Type B pancreatic cell (in vitro differentiated cells): Measurements from ENCODE around the gene ID1. TPM values are rescaled to one million over a fixed set of nuclear protein-coding genes. Genes with fewer than 3 reads are reported as not detected.
"Not testable (repeated sequence)": the region's sequence is repeated elsewhere in the genome, so short reads cannot be mapped to it uniquely, and the experiment has no call there.

Experiments
- DNase-seq: peaks from one replicate; pipeline ENCODE4 v3.0.0; 2021; ENCODE audit warnings: mixed read lengths; ENCODE audit not compliant: unreplicated experiment; ENCODE audit errors: extremely low spot score
- H3K27ac Mint-ChIP-seq: 2 replicates; pipeline ENCODE4 v1.8.0; 2021; ENCODE audit warnings: mild to moderate bottlenecking, mixed read lengths
- H3K27me3 Mint-ChIP-seq: 2 replicates; pipeline ENCODE4 v1.8.0; 2021; ENCODE audit warnings: mixed read lengths
- H3K36me3 Mint-ChIP-seq: 2 replicates; pipeline ENCODE4 v1.8.0; 2021; ENCODE audit warnings: mixed read lengths
- H3K4me1 Mint-ChIP-seq: one replicate; pipeline ENCODE4 v1.8.0; 2021; ENCODE audit warnings: mixed read lengths; ENCODE audit not compliant: unreplicated experiment
- H3K4me3 Mint-ChIP-seq: 2 replicates; pipeline ENCODE4 v1.8.0; 2021; ENCODE audit warnings: mild to moderate bottlenecking, mixed read lengths
- H3K9me3 Mint-ChIP-seq: 2 replicates; pipeline ENCODE4 v1.8.0; 2021; ENCODE audit warnings: mixed read lengths
- CTCF ChIP-seq: fragments of 200-600 bp; sonication (generic); conservative IDR thresholded peaks from 2 replicates; pipeline ENCODE4 v1.5.0; 2021; ENCODE audit warnings: antibody characterized with exemption, mild to moderate bottlenecking
- total RNA-seq: library from RNA; stranded (reverse); gene quantifications from 2 replicates; pipeline ENCODE4 v1.2.1, GENCODE V29; 2021; ENCODE audit warnings: low replicate concordance

Gene ID1
- total RNA-seq, 1 donor from 2014 or later = 472 TPM

GRCh38 chr20:31638816-31639215 is 33.7 kb downstream of the ID1 start:
- H3K27ac Mint-ChIP-seq = no peak overlapping the region
- H3K36me3 Mint-ChIP-seq = no peaks in the 10 kb centered on the region

GRCh38 chr20:31640259-31640658 is 35.2 kb downstream of the ID1 start:
- no peaks in the 10 kb centered on the region for H3K36me3 Mint-ChIP-seq
- DNase-seq = no peak
- H3K27ac Mint-ChIP-seq = peak overlapping the region; percentile 40
- TF ChIP-seq CTCF = no peak
- H3K4me1 Mint-ChIP-seq = peaks cover 7% of the 10 kb centered on the region
- H3K27me3 Mint-ChIP-seq = no peaks in the 10 kb centered on the region
- H3K4me3 Mint-ChIP-seq = no peak overlapping the region
- H3K9me3 Mint-ChIP-seq = no peaks in the 10 kb centered on the region

More at GRCh38 chr20:31638816-31639215, 33.7 kb downstream of the ID1 start:
- Mint-ChIP-seq H3K27me3 (no peaks in the 10 kb centered on the region), H3K4me1 (no peaks in the 10 kb centered on the region), H3K4me3 (no peak overlapping the region), H3K9me3 (no peaks in the 10 kb centered on the region)
- no peak for DNase-seq
- no peak for TF ChIP-seq CTCF

DNA sequence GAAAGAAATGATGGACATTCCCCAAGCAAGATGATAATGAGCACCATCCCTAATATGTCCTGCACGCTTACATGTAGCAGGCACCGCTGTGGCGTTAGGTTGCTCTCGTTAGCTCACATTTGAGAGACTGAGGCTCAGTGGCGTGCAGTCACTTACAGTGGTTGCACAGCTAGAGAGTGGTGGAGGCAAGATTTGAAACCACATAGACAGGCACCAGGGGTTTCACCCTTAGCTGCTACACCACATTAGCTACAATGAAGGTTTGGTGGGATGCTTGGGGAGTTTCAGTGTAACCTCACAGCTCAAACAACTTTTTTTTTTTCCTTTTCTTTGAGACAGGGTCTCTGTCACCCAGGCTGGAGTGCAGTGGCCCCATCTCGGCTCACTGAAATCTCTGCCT is 36.3 kb downstream of the ID1 start:
- no peak for TF ChIP-seq CTCF
- H3K27me3 Mint-ChIP-seq = no peaks in the 10 kb centered on the region
- H3K4me3 Mint-ChIP-seq = no peak overlapping the region
- H3K4me1 Mint-ChIP-seq = peaks cover 7% of the 10 kb centered on the region
- no peaks in the 10 kb centered on the region for H3K9me3 Mint-ChIP-seq
- no peak for DNase-seq
- H3K36me3 Mint-ChIP-seq = no peaks in the 10 kb centered on the region
- H3K27ac Mint-ChIP-seq = no peak overlapping the region

DNA sequence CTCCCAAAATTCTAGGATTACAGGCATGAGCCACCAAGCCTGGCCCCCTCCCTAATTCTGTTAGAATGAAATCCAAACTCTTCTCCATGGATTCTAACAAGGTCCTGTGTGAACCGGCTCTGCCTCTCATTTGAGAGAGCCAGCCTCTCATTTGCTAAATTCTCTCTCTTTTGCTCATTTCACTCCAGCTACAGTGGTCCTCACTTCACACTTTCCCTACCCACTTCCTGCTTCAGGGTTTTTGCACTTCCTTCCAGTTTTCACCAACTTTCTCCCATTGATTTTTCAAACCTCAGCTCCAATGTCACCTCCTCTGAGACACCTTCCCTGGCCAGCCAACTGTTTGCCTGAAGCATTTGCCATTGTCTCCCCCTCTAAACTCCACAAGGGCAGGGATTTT is 37.7 kb downstream of the ID1 start:
- DNase-seq = no peak
- H3K27me3 Mint-ChIP-seq = no peaks in the 10 kb centered on the region
- H3K4me3 Mint-ChIP-seq = no peak overlapping the region
- H3K36me3 Mint-ChIP-seq = no peaks in the 10 kb centered on the region
- no peak for TF ChIP-seq CTCF
- H3K4me1 Mint-ChIP-seq = peaks cover 7% of the 10 kb centered on the region
- H3K9me3 Mint-ChIP-seq = no peaks in the 10 kb centered on the region
- peak overlapping the region; percentile 5 for H3K27ac Mint-ChIP-seq

GRCh38 chr20:31643522-31643921 is 38.4 kb downstream of the ID1 start:
- H3K27me3 Mint-ChIP-seq = no peaks in the 10 kb centered on the region
- H3K9me3 Mint-ChIP-seq = no peaks in the 10 kb centered on the region
- no peak overlapping the region for H3K4me3 Mint-ChIP-seq
- no peaks in the 10 kb centered on the region for H3K36me3 Mint-ChIP-seq
- no peak for DNase-seq
- no peak overlapping the region for H3K27ac Mint-ChIP-seq
- TF ChIP-seq CTCF = no peak
- peaks cover 7% of the 10 kb centered on the region for H3K4me1 Mint-ChIP-seq

DNA sequence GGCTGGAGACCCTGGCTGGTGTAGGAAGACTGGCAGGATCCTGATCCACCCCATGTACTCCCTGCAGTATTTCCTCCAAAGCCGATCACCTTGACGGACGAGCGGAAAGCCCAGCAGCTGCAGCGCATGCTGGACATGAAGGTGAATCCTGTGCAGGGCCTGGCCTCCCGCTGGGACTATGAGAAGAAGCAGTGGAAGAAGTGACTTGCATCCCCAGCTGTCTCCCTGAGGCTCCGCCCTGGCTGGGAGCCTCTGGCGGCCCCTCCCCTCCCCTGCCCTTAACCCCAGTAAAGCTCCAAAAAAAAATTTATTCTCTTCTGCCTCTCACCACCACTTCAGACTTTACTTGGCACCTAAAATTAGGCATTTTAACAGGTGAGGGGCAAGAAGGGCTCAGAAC is 39.6 kb downstream of the ID1 start:
- no peak for TF ChIP-seq CTCF
- H3K4me3 Mint-ChIP-seq = no peak overlapping the region
- H3K27ac Mint-ChIP-seq = no peak overlapping the region
- no peak for DNase-seq
- H3K36me3 Mint-ChIP-seq = no peaks in the 10 kb centered on the region
- peaks cover 7% of the 10 kb centered on the region for H3K4me1 Mint-ChIP-seq
- no peaks in the 10 kb centered on the region for H3K9me3 Mint-ChIP-seq
- no peaks in the 10 kb centered on the region for H3K27me3 Mint-ChIP-seq

GRCh38 chr20:31648104-31648503 is 43.0 kb downstream of the ID1 start:
- not testable (repeated sequence) for H3K4me1 Mint-ChIP-seq, H3K4me3 Mint-ChIP-seq

More at GRCh38 chr20:31648104-31648503, 43.0 kb downstream of the ID1 start:
- not testable (repeated sequence) for H3K27me3 Mint-ChIP-seq, DNase-seq, H3K27ac Mint-ChIP-seq, H3K9me3 Mint-ChIP-seq, H3K36me3 Mint-ChIP-seq
